HEK293 (cell line): ENCODE results near the gene ALKBH3.

Experiments
- CTCF ChIA-PET: fragments of 350-600 bp; formaldehyde crosslinking; extraction: SDS; loops from one replicate; lab custom pipeline; 2021; ENCODE audit warnings: antibody characterized with exemption; lab: Yijun Ruan, JAX
- POLR2A ChIA-PET: fragments of 300-600 bp; formaldehyde crosslinking; extraction: SDS; loops from one replicate; lab custom pipeline; 2020; ENCODE audit warnings: antibody characterized with exemption, inconsistent platforms; lab: Yijun Ruan, JAX
- H3K27ac ChIP-seq: fragments of 200-500 bp; sonication (Bioruptor generic); 2 replicates; pipeline ENCODE4 v1.5.1; 2014; ENCODE audit warnings: low read depth, low read length, control low read depth, inconsistent platforms; ENCODE audit errors: extremely low read depth
- H3K36me3 ChIP-seq, 2 experiments: fragments of 200-500 bp in 1 of 2; sonication (Bioruptor generic) in 1 of 2; 1 replicate in 1 of 2; 2 replicates in 1 of 2; pipeline ENCODE4 v1.5.1; 2014 to 2017; ENCODE audit warnings: inconsistent platforms in 2 of 2, low read length in 2 of 2; ENCODE audit not compliant: control insufficient read depth in 2 of 2, insufficient read depth in 1 of 2
- H3K4me1 ChIP-seq: fragments of 200-500 bp; sonication (Bioruptor generic); 2 replicates; pipeline ENCODE4 v1.5.1; 2014; ENCODE audit warnings: mild to moderate bottlenecking, low read length, inconsistent platforms; ENCODE audit not compliant: control insufficient read depth, insufficient read depth
- H3K4me3 ChIP-seq: 2 replicates; pipeline ENCODE4 v1.5.1; 2011; ENCODE audit warnings: low read depth, mild to moderate bottlenecking, control low read depth, low read length, moderate library complexity
- H3K9me3 ChIP-seq: fragments of 200-500 bp; sonication (Bioruptor generic); 2 replicates; pipeline ENCODE4 v1.5.1; 2014; ENCODE audit warnings: low read depth, low read length, inconsistent platforms; ENCODE audit not compliant: control insufficient read depth, insufficient read depth
- GFI1B ChIP-seq: fragments of 450-650 bp; formaldehyde crosslinking; IDR thresholded peaks from 2 replicates; pipeline ENCODE4 v1.5.1; 2016; ENCODE audit warnings: missing biosample characterization, missing genetic modification characterization
- GLIS2 ChIP-seq: fragments of 450-650 bp; formaldehyde crosslinking; IDR thresholded peaks from 2 replicates; pipeline ENCODE4 v1.5.1; 2016; ENCODE audit warnings: missing biosample characterization, missing genetic modification characterization
- YY2 ChIP-seq: fragments of 450-650 bp; formaldehyde crosslinking; IDR thresholded peaks from 2 replicates; pipeline ENCODE4 v1.5.1; 2016; ENCODE audit warnings: missing biosample characterization, missing genetic modification characterization
- ZBTB21 ChIP-seq: fragments of 450-650 bp; formaldehyde crosslinking; IDR thresholded peaks from 2 replicates; pipeline ENCODE4 v1.5.1; 2017; ENCODE audit warnings: missing biosample characterization, missing genetic modification characterization
- ZBTB6 ChIP-seq: fragments of 450-650 bp; formaldehyde crosslinking; IDR thresholded peaks from 2 replicates; pipeline ENCODE4 v1.5.1; 2017; ENCODE audit warnings: missing biosample characterization, missing genetic modification characterization
- ZIC2 ChIP-seq: fragments of 450-650 bp; formaldehyde crosslinking; IDR thresholded peaks from 2 replicates; pipeline ENCODE4 v1.5.1; 2016; ENCODE audit warnings: missing biosample characterization, missing genetic modification characterization
- ZNF211 ChIP-seq: fragments of 450-650 bp; formaldehyde crosslinking; IDR thresholded peaks from 2 replicates; pipeline ENCODE4 v1.5.1; 2016; ENCODE audit warnings: low read depth, missing biosample characterization, missing genetic modification characterization
- ZNF350 ChIP-seq: fragments of 450-650 bp; formaldehyde crosslinking; IDR thresholded peaks from 2 replicates; pipeline ENCODE4 v1.5.0; 2017; ENCODE audit warnings: missing biosample characterization, mild to moderate bottlenecking, missing genetic modification characterization
- ZNF521 ChIP-seq: fragments of 450-650 bp; formaldehyde crosslinking; IDR thresholded peaks from 2 replicates; pipeline ENCODE4 v1.5.1; 2017; ENCODE audit warnings: missing biosample characterization, mild to moderate bottlenecking, missing genetic modification characterization
- ZNF600 ChIP-seq: fragments of 450-650 bp; formaldehyde crosslinking; IDR thresholded peaks from 2 replicates; pipeline ENCODE4 v1.5.1; 2016; ENCODE audit warnings: missing biosample characterization, missing genetic modification characterization
- ZNF704 ChIP-seq: fragments of 450-650 bp; formaldehyde crosslinking; IDR thresholded peaks from 2 replicates; pipeline ENCODE4 v1.5.1; 2016; ENCODE audit warnings: missing biosample characterization, missing genetic modification characterization
- ZNF76 ChIP-seq: fragments of 450-650 bp; formaldehyde crosslinking; IDR thresholded peaks from 2 replicates; pipeline ENCODE4; 2016; ENCODE audit warnings: low read depth, missing biosample characterization, missing genetic modification characterization, borderline replicate concordance
- TF ChIP-seq, protein P1 (sequence below): fragments of 450-650 bp; formaldehyde crosslinking; IDR thresholded peaks from 2 replicates; pipeline ENCODE4 v1.5.1; 2016; ENCODE audit warnings: missing biosample characterization, missing genetic modification characterization
- TF ChIP-seq, protein P2 (sequence below): fragments of 450-650 bp; formaldehyde crosslinking; IDR thresholded peaks from 2 replicates; pipeline ENCODE4 v1.5.1; 2016; ENCODE audit warnings: missing biosample characterization, missing genetic modification characterization, borderline replicate concordance
- TF ChIP-seq, protein P3 (sequence below): fragments of 450-650 bp; formaldehyde crosslinking; IDR thresholded peaks from 2 replicates; pipeline ENCODE4 v1.5.1; 2017; ENCODE audit warnings: missing biosample characterization, mild to moderate bottlenecking, missing genetic modification characterization, moderate library complexity
- TF ChIP-seq, protein P4 (sequence below): fragments of 450-650 bp; formaldehyde crosslinking; IDR thresholded peaks from 2 replicates; pipeline ENCODE4 v1.5.1; 2016; ENCODE audit warnings: missing biosample characterization, missing genetic modification characterization
- TF ChIP-seq, protein P5 (sequence below): fragments of 450-650 bp; IDR thresholded peaks from 2 replicates; pipeline ENCODE4 v1.5.1; 2018; ENCODE audit warnings: missing biosample characterization, mild to moderate bottlenecking, missing genetic modification characterization

The ALKBH3 gene

GRCh38 chr11:43898574-43898973 is 17.9 kb downstream of the ALKBH3 start (continued):
- TF ChIP-seq, protein P1, sequence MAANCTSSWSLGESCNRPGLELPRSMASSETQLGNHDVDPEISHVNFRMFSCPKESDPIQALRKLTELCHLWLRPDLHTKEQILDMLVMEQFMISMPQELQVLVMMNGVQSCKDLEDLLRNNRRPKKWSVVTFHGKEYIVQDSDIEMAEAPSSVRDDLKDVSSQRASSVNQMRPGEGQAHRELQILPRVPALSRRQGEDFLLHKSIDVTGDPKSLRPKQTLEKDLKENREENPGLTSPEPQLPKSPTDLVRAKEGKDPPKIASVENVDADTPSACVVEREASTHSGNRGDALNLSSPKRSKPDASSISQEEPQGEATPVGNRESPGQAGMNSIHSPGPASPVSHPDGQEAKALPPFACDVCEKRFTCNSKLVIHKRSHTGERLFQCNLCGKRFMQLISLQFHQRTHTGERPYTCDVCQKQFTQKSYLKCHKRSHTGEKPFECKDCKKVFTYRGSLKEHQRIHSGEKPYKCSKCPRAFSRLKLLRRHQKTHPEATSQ: no peak
- TF ChIP-seq ZNF350 (tag by site-specific recombination): no peak
- TF ChIP-seq, all 188 proteins: peak for 0

GRCh38 chr11:43899094-43899493 is 18.5 kb downstream of the ALKBH3 start:
- POLR2A ChIA-PET: no interaction called here
- CTCF ChIA-PET: interaction anchor here (0.6 to 1.6 kb wide), 3 partner anchors 9 to 253 kb away, joined by 4 to 6 read pairs (median 5); no protein-coding TSS in a partner anchor

More at GRCh38 chr11:43899094-43899493, 18.5 kb downstream of the ALKBH3 start:
- H3K4me1 ChIP-seq: no peaks in the 10 kb centered on the region
- no peaks in the 10 kb centered on the region for H3K9me3 ChIP-seq
- H3K27ac ChIP-seq: no peak overlapping the region
- TF ChIP-seq, protein P2, sequence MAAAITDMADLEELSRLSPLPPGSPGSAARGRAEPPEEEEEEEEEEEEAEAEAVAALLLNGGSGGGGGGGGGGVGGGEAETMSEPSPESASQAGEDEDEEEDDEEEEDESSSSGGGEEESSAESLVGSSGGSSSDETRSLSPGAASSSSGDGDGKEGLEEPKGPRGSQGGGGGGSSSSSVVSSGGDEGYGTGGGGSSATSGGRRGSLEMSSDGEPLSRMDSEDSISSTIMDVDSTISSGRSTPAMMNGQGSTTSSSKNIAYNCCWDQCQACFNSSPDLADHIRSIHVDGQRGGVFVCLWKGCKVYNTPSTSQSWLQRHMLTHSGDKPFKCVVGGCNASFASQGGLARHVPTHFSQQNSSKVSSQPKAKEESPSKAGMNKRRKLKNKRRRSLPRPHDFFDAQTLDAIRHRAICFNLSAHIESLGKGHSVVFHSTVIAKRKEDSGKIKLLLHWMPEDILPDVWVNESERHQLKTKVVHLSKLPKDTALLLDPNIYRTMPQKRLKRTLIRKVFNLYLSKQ: no peak
- no peak for TF ChIP-seq ZNF211
- TF ChIP-seq ZBTB21 (tag by site-specific recombination): no peak
- TF ChIP-seq, protein P3, sequence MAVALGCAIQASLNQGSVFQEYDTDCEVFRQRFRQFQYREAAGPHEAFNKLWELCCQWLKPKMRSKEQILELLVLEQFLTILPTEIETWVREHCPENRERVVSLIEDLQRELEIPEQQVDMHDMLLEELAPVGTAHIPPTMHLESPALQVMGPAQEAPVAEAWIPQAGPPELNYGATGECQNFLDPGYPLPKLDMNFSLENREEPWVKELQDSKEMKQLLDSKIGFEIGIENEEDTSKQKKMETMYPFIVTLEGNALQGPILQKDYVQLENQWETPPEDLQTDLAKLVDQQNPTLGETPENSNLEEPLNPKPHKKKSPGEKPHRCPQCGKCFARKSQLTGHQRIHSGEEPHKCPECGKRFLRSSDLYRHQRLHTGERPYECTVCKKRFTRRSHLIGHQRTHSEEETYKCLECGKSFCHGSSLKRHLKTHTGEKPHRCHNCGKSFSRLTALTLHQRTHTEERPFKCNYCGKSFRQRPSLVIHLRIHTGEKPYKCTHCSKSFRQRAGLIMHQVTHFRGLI (tag by site-specific recombination): no peak
- TF ChIP-seq ZBTB6 (tag by site-specific recombination): no peak
- TF ChIP-seq ZNF521: no peak
- TF ChIP-seq ZNF704 (tag by site-specific recombination): no peak
- no peak for TF ChIP-seq ZNF76 (tag by site-specific recombination)
- TF ChIP-seq GFI1B (tag by site-specific recombination): no peak
- TF ChIP-seq, protein P4, sequence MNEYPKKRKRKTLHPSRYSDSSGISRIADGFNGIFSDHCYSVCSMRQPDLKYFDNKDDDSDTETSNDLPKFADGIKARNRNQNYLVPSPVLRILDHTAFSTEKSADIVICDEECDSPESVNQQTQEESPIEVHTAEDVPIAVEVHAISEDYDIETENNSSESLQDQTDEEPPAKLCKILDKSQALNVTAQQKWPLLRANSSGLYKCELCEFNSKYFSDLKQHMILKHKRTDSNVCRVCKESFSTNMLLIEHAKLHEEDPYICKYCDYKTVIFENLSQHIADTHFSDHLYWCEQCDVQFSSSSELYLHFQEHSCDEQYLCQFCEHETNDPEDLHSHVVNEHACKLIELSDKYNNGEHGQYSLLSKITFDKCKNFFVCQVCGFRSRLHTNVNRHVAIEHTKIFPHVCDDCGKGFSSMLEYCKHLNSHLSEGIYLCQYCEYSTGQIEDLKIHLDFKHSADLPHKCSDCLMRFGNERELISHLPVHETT: no peak
- no peak for TF ChIP-seq ZIC2 (tag by site-specific recombination)
- TF ChIP-seq GLIS2: no peak
- TF ChIP-seq ZNF600 (tag by site-specific recombination): no peak
- TF ChIP-seq YY2: no peak
- TF ChIP-seq, protein P5, sequence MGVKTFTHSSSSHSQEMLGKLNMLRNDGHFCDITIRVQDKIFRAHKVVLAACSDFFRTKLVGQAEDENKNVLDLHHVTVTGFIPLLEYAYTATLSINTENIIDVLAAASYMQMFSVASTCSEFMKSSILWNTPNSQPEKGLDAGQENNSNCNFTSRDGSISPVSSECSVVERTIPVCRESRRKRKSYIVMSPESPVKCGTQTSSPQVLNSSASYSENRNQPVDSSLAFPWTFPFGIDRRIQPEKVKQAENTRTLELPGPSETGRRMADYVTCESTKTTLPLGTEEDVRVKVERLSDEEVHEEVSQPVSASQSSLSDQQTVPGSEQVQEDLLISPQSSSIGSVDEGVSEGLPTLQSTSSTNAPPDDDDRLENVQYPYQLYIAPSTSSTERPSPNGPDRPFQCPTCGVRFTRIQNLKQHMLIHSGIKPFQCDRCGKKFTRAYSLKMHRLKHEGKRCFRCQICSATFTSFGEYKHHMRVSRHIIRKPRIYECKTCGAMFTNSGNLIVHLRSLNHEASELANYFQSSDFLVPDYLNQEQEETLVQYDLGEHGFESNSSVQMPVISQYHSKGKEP (tag by site-specific recombination): no peak
- H3K4me3 ChIP-seq: no peak overlapping the region
- peaks cover 0 to 85% of the 10 kb centered on the region in 2 experiments; a peak in 2 of 3 replicates for H3K36me3 ChIP-seq
